GM10266 (cell line): ENCODE results near the gene HLA-E.
"Not testable (repeated sequence)": the region's sequence is repeated elsewhere in the genome, so short reads cannot be mapped to it uniquely, and the experiment has no call there.

Experiments
- DNase-seq: peaks from one replicate; pipeline ENCODE4 v3.0.0; 2012; ENCODE audit errors: extremely low spot score
- CTCF ChIP-seq: IDR thresholded peaks from 2 replicates; pipeline ENCODE4 v1.5.1; 2012; ENCODE audit warnings: mild to moderate bottlenecking, low read depth; ENCODE audit not compliant: control insufficient read depth, insufficient read depth; ENCODE audit errors: missing control alignments

The HLA-E gene

DNA sequence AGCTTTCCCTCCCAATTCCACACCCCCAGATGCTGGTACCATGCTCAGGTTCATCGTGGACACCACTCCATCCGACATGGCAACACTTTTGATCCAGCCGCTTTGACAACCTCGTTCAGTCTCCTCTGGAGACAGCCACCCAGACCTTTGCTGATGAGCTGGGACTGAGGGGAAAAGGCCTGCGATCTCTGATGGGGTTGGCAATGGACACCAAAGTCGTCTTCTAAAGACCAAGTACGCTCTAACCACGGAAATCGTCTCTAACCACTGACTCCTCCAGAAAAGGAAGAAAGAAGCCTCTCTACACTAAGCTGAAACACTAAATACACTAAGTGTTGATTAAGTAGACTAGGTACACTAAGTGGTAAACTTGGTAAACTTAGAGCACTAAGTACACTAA, 26.1 kb upstream of the HLA-E start:
- no peak for TF ChIP-seq CTCF
- no peak for DNase-seq

GRCh38 chr6:30463651-30464618, 25.4 kb upstream of the HLA-E start:
- DNase-seq: no peak

GRCh38 chr6:30465595-30466306, 23.6 kb upstream of the HLA-E start:
- no peak for DNase-seq
- no peak for TF ChIP-seq CTCF

More at GRCh38 chr6:30463651-30464618, 25.4 kb upstream of the HLA-E start:
- TF ChIP-seq CTCF: no peak

DNA sequence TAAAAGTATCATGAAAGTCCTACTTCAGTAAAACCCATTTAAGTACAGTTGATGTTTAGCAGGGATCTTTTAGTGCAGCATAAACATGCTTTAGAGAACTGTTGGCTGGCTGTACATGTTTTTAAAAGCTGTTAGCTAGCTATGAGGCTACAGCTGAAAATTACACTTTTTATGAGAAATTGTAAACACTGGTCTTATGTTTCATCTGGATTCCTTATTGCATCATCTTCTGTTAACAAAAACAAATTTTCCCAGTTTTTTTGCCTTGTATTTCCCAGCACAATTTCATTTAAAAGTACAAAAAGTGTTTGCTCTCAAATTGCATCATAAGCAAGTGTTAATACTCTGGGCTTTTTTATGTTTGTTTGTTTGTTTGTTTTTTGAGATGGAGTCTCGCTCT, 18.3 kb upstream of the HLA-E start:
- no peak for DNase-seq
- no peak for TF ChIP-seq CTCF

GRCh38 chr6:30475116-30475515, 14.2 kb upstream of the HLA-E start:
- DNase-seq: not testable (repeated sequence)

- DNase-seq: no peak
- TF ChIP-seq CTCF: no peak
Measured at GRCh38 chr6:30480536-30481156, 8.7 kb upstream of the HLA-E start.

GRCh38 chr6:30481211-30481964, 7.9 kb upstream of the HLA-E start:
- DNase-seq: no peak
- TF ChIP-seq CTCF: peak; percentile 9
